Thoracic aorta endothelial cell (primary cell): ENCODE measurements around the gene NPAS1. TPM values are rescaled to one million over a fixed set of nuclear protein-coding genes. Genes with fewer than 3 reads are reported as not detected.

Experiments used
- total RNA-seq: library from RNA; depleted of rRNA; stranded (reverse); fragments of >200 nt; gene quantifications from 2 replicates; pipeline ENCODE4 v1.2.3, GENCODE V29; 2012

NPAS1 gene, protein sequence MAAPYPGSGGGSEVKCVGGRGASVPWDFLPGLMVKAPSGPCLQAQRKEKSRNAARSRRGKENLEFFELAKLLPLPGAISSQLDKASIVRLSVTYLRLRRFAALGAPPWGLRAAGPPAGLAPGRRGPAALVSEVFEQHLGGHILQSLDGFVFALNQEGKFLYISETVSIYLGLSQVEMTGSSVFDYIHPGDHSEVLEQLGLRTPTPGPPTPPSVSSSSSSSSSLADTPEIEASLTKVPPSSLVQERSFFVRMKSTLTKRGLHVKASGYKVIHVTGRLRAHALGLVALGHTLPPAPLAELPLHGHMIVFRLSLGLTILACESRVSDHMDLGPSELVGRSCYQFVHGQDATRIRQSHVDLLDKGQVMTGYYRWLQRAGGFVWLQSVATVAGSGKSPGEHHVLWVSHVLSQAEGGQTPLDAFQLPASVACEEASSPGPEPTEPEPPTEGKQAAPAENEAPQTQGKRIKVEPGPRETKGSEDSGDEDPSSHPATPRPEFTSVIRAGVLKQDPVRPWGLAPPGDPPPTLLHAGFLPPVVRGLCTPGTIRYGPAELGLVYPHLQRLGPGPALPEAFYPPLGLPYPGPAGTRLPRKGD
- total RNA-seq, result 0.07 TPM in 1 of 2 replicates, not detected in the other

DNA sequence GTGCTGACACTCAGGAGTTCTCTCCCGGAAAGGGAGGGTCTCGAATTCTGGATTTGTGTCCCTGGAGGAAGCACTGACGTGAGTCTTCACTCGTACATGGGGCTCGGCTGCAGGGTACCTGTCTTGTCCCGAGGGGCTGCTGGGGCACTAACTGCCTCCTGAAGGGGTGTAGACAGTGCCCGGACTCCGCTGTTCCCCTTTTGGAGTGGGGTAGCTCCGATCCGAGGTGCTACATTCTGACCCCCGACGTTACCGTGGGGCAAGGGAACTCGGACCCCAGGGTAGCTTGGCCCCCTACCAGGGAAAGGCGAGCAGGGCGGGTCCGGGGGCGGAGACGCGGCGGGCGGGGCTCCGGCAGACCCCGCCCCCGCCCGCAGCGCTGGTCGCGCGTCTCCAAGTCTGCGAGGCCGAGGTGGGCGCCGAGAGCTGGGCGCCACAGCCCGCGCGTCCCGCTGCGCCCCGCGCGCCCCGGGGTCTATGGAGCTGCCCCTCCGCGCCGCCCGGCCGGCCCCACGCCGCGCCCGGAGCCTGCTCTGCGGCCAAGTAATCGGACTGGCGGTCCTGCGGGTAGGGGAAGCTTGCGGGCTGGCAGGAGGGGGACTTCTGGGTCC lies at the start of gene NPAS1:
TSS of gene NPAS1 (plus strand) at position 407 of the 611 bp plus-strand sequence. CDS start 1,211 bp downstream, outside the sequence.

Other genes starting within 250 kb of the NPAS1 start
- gene SLC1A5, start 231.2 kb upstream of the NPAS1 start, total RNA-seq, result 63.4 and 77.5 TPM in 2 replicates
- 179 and 185 TPM in 2 replicates for gene AP2S1, start 169.0 kb upstream of the NPAS1 start, total RNA-seq
- gene ARHGAP35, start 158.8 kb upstream of the NPAS1 start, total RNA-seq, result 34.2 and 39.7 TPM in 2 replicates
- gene TMEM160, start 28.8 kb downstream of the NPAS1 start, total RNA-seq, result 21.5 and 27.2 TPM in 2 replicates
- 27.9 and 30.4 TPM in 2 replicates for gene ZC3H4, start 93.9 kb downstream of the NPAS1 start, total RNA-seq
- gene SAE1, start 111.0 kb downstream of the NPAS1 start, total RNA-seq, result 174 and 209 TPM in 2 replicates
- 10.6 and 11.7 TPM in 2 replicates for gene BBC3, start 211.4 kb downstream of the NPAS1 start, total RNA-seq
- 5.5 and 7.2 TPM in 2 replicates for gene CCDC9, start 236.7 kb downstream of the NPAS1 start, total RNA-seq